GM12878 (cell line): ENCODE results near the gene DELE1. TPM values are rescaled to one million over a fixed set of nuclear protein-coding genes. Genes with fewer than 3 reads are reported as not detected.

Experiments
- ATAC-seq: fragments of 200-7000 bp; cut with Tn5 transposase; 3 replicates; pipeline ENCODE4 v1.9.1; 2020; ENCODE audit warnings: mild to moderate bottlenecking, moderate library complexity
- BruUV-seq: library from RNA; stranded (reverse); fragments of 400-500 nt; replicated peaks from 2 replicates; lab custom pipeline; 2021; lab: Mats Ljungman, UMichigan
- CTCF ChIA-PET: fragments of 300-600 bp; sonication (Branson Sonifier 250); formaldehyde crosslinking; extraction: SDS; loops from one replicate; lab custom pipeline; 2021; ENCODE audit warnings: inconsistent platforms; lab: Yijun Ruan, JAX
- POLR2A ChIA-PET: fragments of 350-600 bp; formaldehyde crosslinking; extraction: SDS; loops from one replicate; lab custom pipeline; 2021; ENCODE audit warnings: inconsistent platforms; lab: Charles Lee
- RAD21 ChIA-PET: fragments of 300-600 bp; sonication (Branson Sonifier 250); formaldehyde crosslinking; loops from one replicate; lab custom pipeline; 2023; ENCODE audit warnings: antibody characterized with exemption; ENCODE audit not compliant: unreplicated experiment; lab: Charles Lee
- SMC1A ChIA-PET: fragments of 300-600 bp; sonication (Branson Sonifier 250); formaldehyde crosslinking; loops from one replicate; lab custom pipeline; 2023; ENCODE audit not compliant: unreplicated experiment, uncharacterized antibody; lab: Charles Lee
- DNase-seq: peaks from one replicate; pipeline ENCODE4 v3.0.0-alpha.2; 2011; ENCODE audit warnings: low read depth, low spot score
- FAIRE-seq: peaks from 3 replicates; lab custom pipeline; 2011; peaks lifted over from hg19 to GRCh38; lab: Jason Lieb, UNC
- H2AFZ ChIP-seq: 2 replicates; pipeline ENCODE4 v1.6.0; 2011; ENCODE audit warnings: low read depth, low read length, control low read depth; ENCODE audit not compliant: control insufficient read depth
- H3K27ac ChIP-seq: 2 replicates; pipeline ENCODE4 v1.5.1; 2011; ENCODE audit warnings: control low read depth; ENCODE audit not compliant: control insufficient read depth, insufficient read depth
- H3K27me3 ChIP-seq, 2 experiments: replicated peaks in 1 of 2; 2 replicates each; pipeline versions ENCODE4 v1.6.0 to v1.6.1; 2011; ENCODE audit warnings: low read length in 1 of 2; ENCODE audit not compliant: control insufficient read depth in 2 of 2, insufficient read depth in 2 of 2
- H3K36me3 ChIP-seq, 2 experiments: 2 replicates each; pipeline ENCODE4 v1.5.1; 2011; ENCODE audit warnings: low read length in 1 of 2; ENCODE audit not compliant: control insufficient read depth in 2 of 2, insufficient read depth in 2 of 2
- H3K4me1 ChIP-seq: 2 replicates; pipeline ENCODE4 v1.6.1; 2011; ENCODE audit warnings: mild to moderate bottlenecking, low read length, moderate library complexity, mixed read lengths; ENCODE audit not compliant: control insufficient read depth, insufficient read depth
- H3K4me2 ChIP-seq: 2 replicates; pipeline ENCODE4 v1.6.0; 2011; ENCODE audit warnings: control low read depth; ENCODE audit not compliant: control insufficient read depth, insufficient read depth
- H3K4me3 ChIP-seq: fragments of 200-600 bp; sonication (generic); 2 replicates; pipeline ENCODE4 v1.5.1; 2016
- H3K79me2 ChIP-seq: 2 replicates; pipeline ENCODE4 v1.6.0; 2011; ENCODE audit warnings: low read length; ENCODE audit not compliant: control insufficient read depth, insufficient read depth
- H3K9ac ChIP-seq: 2 replicates; pipeline ENCODE4 v1.8.0; 2011; ENCODE audit warnings: low read length, control low read depth, mixed read lengths; ENCODE audit not compliant: control insufficient read depth, insufficient read depth
- H3K9me3 ChIP-seq: replicated peaks from 3 replicates; pipeline ENCODE4 v1.5.1; 2011; ENCODE audit warnings: mild to moderate bottlenecking, low read length; ENCODE audit not compliant: control insufficient read depth, insufficient read depth
- H4K20me1 ChIP-seq: 2 replicates; pipeline ENCODE4 v1.6.0; 2011; ENCODE audit not compliant: control insufficient read depth, insufficient read depth
- LARP7 ChIP-seq: fragments of 450-650 bp; IDR thresholded peaks from 2 replicates; pipeline ENCODE4 v1.6.1; 2017; ENCODE audit warnings: mild to moderate bottlenecking
- SUZ12 ChIP-seq: fragments of 200-600 bp; sonication (generic); IDR thresholded peaks from one replicate; pipeline ENCODE4 v1.6.1; 2018; ENCODE audit warnings: antibody characterized with exemption, mild to moderate bottlenecking; ENCODE audit not compliant: unreplicated experiment
- ZNF622 ChIP-seq: fragments of 450-650 bp; IDR thresholded peaks from 2 replicates; pipeline ENCODE4 v1.6.1; 2017; ENCODE audit warnings: mild to moderate bottlenecking, inconsistent platforms
- WGBS: methylation state at CpG from one replicate; pipeline ENCODE4 v1.1.6; 2016; ENCODE audit warnings: low lambda C conversion rate; ENCODE audit not compliant: insufficient replicate concordance, insufficient coverage; ENCODE audit errors: missing lambda C conversion rate; 5-methylcytosine and 5-hydroxymethylcytosine counted together
- in situ Hi-C: fragments of 300-500 bp; cut with MboI; formaldehyde crosslinking; loops from 9 replicates; pipeline ENCODE4 v1.14.3; 2018; ENCODE audit warnings: mixed read lengths
- intact Hi-C: fragments of 100-400 bp; cut with micrococcal nuclease; formaldehyde crosslinking; loops from one replicate; pipeline ENCODE4 v1.14.2; 2022; ENCODE audit not compliant: unreplicated experiment
- polyA plus RNA-seq, 11 experiments: library from polyadenylated mRNA; depleted of rRNA in 4 of 11; unstranded in 6 of 11; stranded (reverse) in 5 of 11; fragments of >200 nt; fragmentation: Nextera tagmentation in 4 of 11; fragmentation: Illumina TruSeq in 1 of 11; extraction: Ambion mirVana in 4 of 11; extraction: Trizol in 1 of 11; gene quantifications; 1 replicate in 1 of 11; 2 replicates in 10 of 11; pipeline versions ENCODE4 v1.2.1 to v1.2.3, GENCODE V29; 2011 to 2016; ENCODE audit warnings: inconsistent platforms in 2 of 11, missing spikeins in 2 of 11, low read depth in 1 of 11
- total RNA-seq, 4 experiments: library from RNA; depleted of rRNA in 3 of 4; stranded (reverse); fragments of >200 nt in 3 of 4; fragmentation: Illumina TruSeq in 1 of 4; extraction: Trizol in 1 of 4; gene quantifications; 2 replicates each; pipeline versions ENCODE4 v1.2.1 to v1.2.3, GENCODE V29; 2013 to 2021
- TF ChIP-seq, protein P1 (sequence below): IDR thresholded peaks from 2 replicates; pipeline ENCODE4 v1.6.1; 2011; ENCODE audit warnings: low read depth, low read length, improper control_type of control experiment, borderline replicate concordance

The DELE1 gene
- total and polyA plus RNA-seq, 10 of the 15 experiments (the other 5 are each of a cell fraction or from before 2014, with no cell fraction given), result 18.9 to 71.4 (median 47.6) TPM

DNA sequence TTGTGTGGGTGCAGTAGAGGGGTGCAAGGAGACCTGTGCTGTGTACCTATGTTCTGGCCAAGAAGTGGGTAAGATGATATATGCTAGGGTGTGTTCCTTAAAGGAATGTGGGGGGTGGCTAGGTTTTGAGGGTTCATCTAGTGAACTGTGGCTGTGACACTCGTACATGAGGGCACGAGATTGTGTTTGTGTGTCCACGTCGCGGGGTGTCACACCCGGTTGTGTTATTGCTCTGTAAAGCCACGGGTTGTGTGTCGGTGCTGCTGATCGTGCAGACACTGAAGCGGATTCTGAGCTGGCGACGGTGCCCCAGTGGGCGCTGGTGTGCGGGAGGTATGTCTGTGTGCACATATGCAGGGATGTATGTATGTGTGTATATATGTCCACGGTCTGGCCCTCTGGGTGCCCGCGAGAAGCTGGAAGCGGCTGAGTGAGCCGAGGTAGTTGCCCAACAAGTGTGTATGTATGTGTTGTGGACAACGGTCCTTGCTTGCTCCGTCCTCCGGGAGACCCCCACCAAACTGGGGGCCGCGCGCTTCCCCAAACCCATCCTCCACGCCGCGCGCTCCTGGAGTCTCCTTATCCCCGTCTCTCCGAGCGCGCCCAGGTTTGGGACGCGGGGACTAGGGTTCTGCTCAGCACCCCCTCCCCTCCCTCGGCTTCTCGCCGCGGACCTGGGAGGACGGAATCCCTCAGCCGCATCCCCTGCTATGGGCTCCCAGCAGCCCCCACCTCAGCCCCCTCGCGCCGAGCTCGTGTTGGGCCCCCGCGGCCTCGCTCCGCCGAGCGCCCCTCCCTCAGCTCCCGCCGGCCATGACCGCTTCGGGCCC is 46.1 kb upstream of the DELE1 start:
- Histone ChIP-seq H3K36me3 (no peaks in the 10 kb centered on the region), H3K79me2 (no peaks in the 10 kb centered on the region), H3K9ac (no peak overlapping the region), H3K9me3 (no peaks in the 10 kb centered on the region), H3K27ac (no peak overlapping the region), H3K4me1 (peaks cover 37% of the 10 kb centered on the region), H2AFZ (no peak overlapping the region), H3K4me2 (no peak overlapping the region; the same call in 1 of the 2 replicates), H3K4me3 (no peak overlapping the region)
- BruUV-seq, result no TSS peak
- ChIA-PET RAD21 (interaction anchor here (1.9 to 5.0 kb wide), 4 partner anchors 53 to 184 kb away, joined by 6 to 67 read pairs (median 39); no protein-coding TSS in a partner anchor), CTCF (interaction anchor here (1.0 to 7.3 kb wide), 4 partner anchors 63 to 185 kb away, joined by 3 to 97 read pairs (median 75); no protein-coding TSS in a partner anchor), POLR2A (no interaction called here)
- intact Hi-C loops, result loop anchor here (5.0 to 10.0 kb wide), 2 partner anchors 65 to 267 kb away; no protein-coding TSS in a partner anchor
- 4% methylated on average over 37 of the region's 55 CpGs for WGBS
- DNase-seq (no peak), FAIRE-seq (no peak), ATAC-seq (no peak)
- in situ Hi-C loops, result no loop called here
- TF ChIP-seq LARP7 (0 out of 2 replicates have a peak, but pooled peaks have one; percentile 19), SUZ12 (peak; percentile 96), ZNF622 (no peak)
- TF ChIP-seq, protein P1, sequence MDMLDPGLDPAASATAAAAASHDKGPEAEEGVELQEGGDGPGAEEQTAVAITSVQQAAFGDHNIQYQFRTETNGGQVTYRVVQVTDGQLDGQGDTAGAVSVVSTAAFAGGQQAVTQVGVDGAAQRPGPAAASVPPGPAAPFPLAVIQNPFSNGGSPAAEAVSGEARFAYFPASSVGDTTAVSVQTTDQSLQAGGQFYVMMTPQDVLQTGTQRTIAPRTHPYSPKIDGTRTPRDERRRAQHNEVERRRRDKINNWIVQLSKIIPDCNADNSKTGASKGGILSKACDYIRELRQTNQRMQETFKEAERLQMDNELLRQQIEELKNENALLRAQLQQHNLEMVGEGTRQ, result no peak
- TF ChIP-seq, all 136 proteins: peak for 2
- SMC1A ChIA-PET, result interaction anchor here (0.7 to 3.0 kb wide), 3 partner anchors 14 to 175 kb away, joined by 3 to 22 read pairs (median 5); no protein-coding TSS in a partner anchor
- Histone ChIP-seq H4K20me1 (0 out of 2 replicates have a peak, but pooled peaks cover 3% of the 10 kb centered on the region), H3K27me3 (peaks cover 22 to 30% of the 10 kb centered on the region in 2 experiments)
